SK-N-SH (cell line): Measurements from ENCODE around the gene CNPPD1. TPM values are rescaled to one million over a fixed set of nuclear protein-coding genes. Genes with fewer than 3 reads are reported as not detected.

Source experiments
- CTCF ChIA-PET: fragments of 300-600, 350-600 bp; formaldehyde crosslinking; extraction: SDS; loops from one replicate; lab custom pipeline; 2021; lab: Yijun Ruan, JAX
- POLR2A ChIA-PET: fragments of 350-600 bp; sonication (Branson Sonifier 250); formaldehyde crosslinking; extraction: SDS; loops from one replicate; lab custom pipeline; 2020; ENCODE audit warnings: antibody characterized with exemption, inconsistent platforms; lab: Yijun Ruan, JAX
- DNase-seq: peaks from one replicate; pipeline ENCODE4 v3.0.0; 2012
- H2AFZ ChIP-seq: fragments of 200-600 bp; sonication (generic); 2 replicates; pipeline ENCODE4 v1.8.1; 2016; ENCODE audit warnings: antibody characterized with exemption, mild to moderate bottlenecking, low read depth
- H3F3A ChIP-seq: fragments of 200-600 bp; sonication (generic); replicated peaks from 2 replicates; pipeline ENCODE3; 2016; ENCODE audit warnings: antibody characterized with exemption, mild to moderate bottlenecking; ENCODE audit not compliant: insufficient read depth
- H3K27ac ChIP-seq, 2 experiments: fragments of 200-500 bp in 1 of 2; fragments of 200-600 bp in 1 of 2; sonication (Bioruptor generic) in 1 of 2; sonication (generic), shearing (Covaris generic) in 1 of 2; 2 replicates each; pipeline versions ENCODE4 v1.5.1 to v1.6.1; 2014 to 2016; ENCODE audit warnings: low read depth in 2 of 2, inconsistent platforms in 1 of 2, low read length in 1 of 2, mild to moderate bottlenecking in 1 of 2, mixed read lengths in 1 of 2
- H3K27me3 ChIP-seq: fragments of 200-600 bp; sonication (generic), shearing (Covaris generic); 2 replicates; pipeline ENCODE4 v1.6.1; 2016; ENCODE audit warnings: mixed run types; ENCODE audit not compliant: insufficient read depth
- H3K36me3 ChIP-seq, 2 experiments: fragments of 200-500 bp in 1 of 2; fragments of 200-600 bp in 1 of 2; sonication (Bioruptor generic) in 1 of 2; sonication (generic) in 1 of 2; replicated peaks in 1 of 2; 2 replicates each; pipeline versions ENCODE3 to v1.5.1; 2014 to 2016; ENCODE audit warnings: low read length in 1 of 2, mild to moderate bottlenecking in 1 of 2; ENCODE audit not compliant: insufficient read depth in 2 of 2, control insufficient read depth in 1 of 2
- H3K4me1 ChIP-seq, 2 experiments: fragments of 200-500 bp in 1 of 2; fragments of 200-600 bp in 1 of 2; sonication (Bioruptor generic) in 1 of 2; sonication (generic), shearing (Covaris generic) in 1 of 2; 2 replicates each; pipeline versions ENCODE4 v1.5.1 to v1.6.1; 2014 to 2016; ENCODE audit warnings: low read depth in 1 of 2, low read length in 1 of 2, mixed run types in 1 of 2; ENCODE audit not compliant: insufficient read depth in 2 of 2, control insufficient read depth in 1 of 2
- H3K4me2 ChIP-seq: fragments of 200-600 bp; sonication (generic), shearing (Covaris generic); 2 replicates; pipeline ENCODE4 v1.6.1; 2017; ENCODE audit warnings: mixed run types
- H3K4me3 ChIP-seq, 2 experiments: fragments of 200-500 bp in 1 of 2; fragments of 200-600 bp in 1 of 2; sonication (Bioruptor generic) in 1 of 2; sonication (generic), shearing (Covaris generic) in 1 of 2; 2 replicates each; pipeline versions ENCODE4 v1.5.1 to v1.8.1; 2014 to 2016; ENCODE audit warnings: low read depth in 2 of 2, inconsistent platforms in 1 of 2, low read length in 1 of 2, mild to moderate bottlenecking in 1 of 2, mixed read lengths in 1 of 2, moderate library complexity in 1 of 2
- H3K79me2 ChIP-seq: fragments of 200-600 bp; sonication (generic); 2 replicates; pipeline ENCODE4 v1.8.1; 2017; ENCODE audit warnings: mild to moderate bottlenecking; ENCODE audit not compliant: insufficient read depth
- H3K9ac ChIP-seq: fragments of 200-600 bp; sonication (generic); 2 replicates; pipeline ENCODE4 v1.6.1; 2017; ENCODE audit warnings: mixed run types
- H3K9me2 ChIP-seq: fragments of 200-600 bp; sonication (generic); 2 replicates; pipeline ENCODE4 v1.6.1; 2017; ENCODE audit warnings: mixed run types
- H3K9me3 ChIP-seq: fragments of 200-600 bp; sonication (generic); 2 replicates; pipeline ENCODE4 v1.6.1; 2017; ENCODE audit warnings: mixed run types, mild to moderate bottlenecking, moderate library complexity
- H4K20me1 ChIP-seq: fragments of 200-600 bp; sonication (generic); 2 replicates; pipeline ENCODE4 v1.6.1; 2017; ENCODE audit warnings: mild to moderate bottlenecking, mixed run types; ENCODE audit not compliant: insufficient read depth
- CTCF ChIP-seq: fragments of 200-600 bp; sonication (generic); IDR thresholded peaks from 2 replicates; pipeline ENCODE4 v1.6.1; 2017; ENCODE audit warnings: antibody characterized with exemption, mild to moderate bottlenecking, moderate library complexity
- FOXJ3 ChIP-seq: sonication (generic); formaldehyde crosslinking; IDR thresholded peaks from 2 replicates; pipeline ENCODE4 v1.5.1; 2020; ENCODE audit warnings: mild to moderate bottlenecking, missing genetic modification reagents
- GABPA ChIP-seq: IDR thresholded peaks from 2 replicates; pipeline ENCODE4 v1.4.0; 2012; ENCODE audit warnings: low read depth, mild to moderate bottlenecking
- MEF2A ChIP-seq: IDR thresholded peaks from 2 replicates; pipeline ENCODE4 v1.4.0; 2012; ENCODE audit warnings: low read depth, borderline replicate concordance
- MXI1 ChIP-seq: IDR thresholded peaks from 2 replicates; pipeline ENCODE4 v1.6.1; 2012; ENCODE audit warnings: mild to moderate bottlenecking, low read depth, low read length, improper control_type of control experiment
- NFIC ChIP-seq: IDR thresholded peaks from 2 replicates; pipeline ENCODE4 v1.4.0; 2012; ENCODE audit warnings: borderline replicate concordance
- NRF1 ChIP-seq: IDR thresholded peaks from 2 replicates; pipeline ENCODE4 v1.6.1; 2012; ENCODE audit warnings: low read depth, mild to moderate bottlenecking, low read length
- PBX3 ChIP-seq: IDR thresholded peaks from 2 replicates; pipeline ENCODE4; 2012
- REST ChIP-seq: IDR thresholded peaks from 2 replicates; pipeline ENCODE4 v1.6.1; 2012; ENCODE audit warnings: mild to moderate bottlenecking, low read depth, low read length, moderate library complexity
- RFX5 ChIP-seq: IDR thresholded peaks from 2 replicates; pipeline ENCODE4 v1.6.1; 2012; ENCODE audit warnings: mild to moderate bottlenecking, improper control_type of control experiment, low read length
- SMC3 ChIP-seq: IDR thresholded peaks from 2 replicates; pipeline ENCODE4 v1.6.1; 2012; ENCODE audit warnings: low read depth, low read length, improper control_type of control experiment
- TEAD4 ChIP-seq: IDR thresholded peaks from 2 replicates; pipeline ENCODE4 v1.4.0; 2012; ENCODE audit warnings: mild to moderate bottlenecking, borderline replicate concordance; ENCODE audit not compliant: insufficient read depth
- WGBS: methylation state at CpG from one replicate; pipeline ENCODE4 v1.1.6; 2017; ENCODE audit warnings: low lambda C conversion rate; 5-methylcytosine and 5-hydroxymethylcytosine counted together
- polyA plus RNA-seq, 3 experiments: library from polyadenylated mRNA; depleted of rRNA; stranded (reverse); fragments of >200 nt; gene quantifications; 2 replicates each; pipeline ENCODE4 v1.2.3, GENCODE V29; 2012
- TF ChIP-seq, protein P1 (sequence below): fragments of 150-350 bp; IDR thresholded peaks from 2 replicates; pipeline ENCODE4 v1.6.1; 2017; ENCODE audit warnings: antibody characterized with exemption, low read length, low read depth, borderline replicate concordance
- TF ChIP-seq, protein P2 (sequence below): IDR thresholded peaks from 2 replicates; pipeline ENCODE4 v1.4.0; 2012; ENCODE audit warnings: low read depth, borderline replicate concordance
- TF ChIP-seq, protein P3 (sequence below): IDR thresholded peaks from 2 replicates; pipeline ENCODE4 v1.4.0; 2012; ENCODE audit warnings: low read depth, borderline replicate concordance

CNPPD1 gene
- polyA plus RNA-seq, 1 of the 3 experiments (the other 2 are of a cell fraction), result 75.9 TPM

DNA sequence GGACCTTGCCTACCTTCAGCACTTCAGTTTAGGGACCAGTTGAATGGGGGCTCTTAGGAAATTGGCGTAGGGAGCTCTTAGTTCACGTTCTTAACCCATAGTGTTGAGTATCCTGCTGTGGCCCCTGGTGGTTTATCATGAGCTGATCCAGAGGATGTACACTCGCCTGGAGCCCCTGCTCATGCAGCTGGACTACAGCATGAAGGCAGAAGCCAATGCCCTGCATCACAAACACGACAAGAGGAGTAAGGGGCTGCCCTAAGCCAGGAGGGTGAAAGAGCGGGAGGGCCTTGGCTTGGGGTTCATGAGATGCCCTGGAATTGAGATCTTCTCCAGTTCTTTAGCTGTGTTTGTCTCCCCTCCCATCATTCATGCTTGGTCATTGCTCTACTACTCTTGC, 4.2 kb upstream of the CNPPD1 start:
- Histone ChIP-seq H3K9me3 (no peaks in the 10 kb centered on the region), H3K9ac (no peak overlapping the region), H3K4me1 (peaks cover 0 to 12% of the 10 kb centered on the region in 2 experiments; a peak in 2 of 4 replicates), H3F3A (peaks cover 17% of the 10 kb centered on the region), H3K9me2 (no peaks in the 10 kb centered on the region), H4K20me1 (peaks cover 10% of the 10 kb centered on the region), H2AFZ (no peak overlapping the region), H3K27ac (no peak overlapping the region), H3K4me3 (no peak overlapping the region), H3K27me3 (no peaks in the 10 kb centered on the region), H3K4me2 (no peak overlapping the region), H3K36me3 (peaks cover 46 to 52% of the 10 kb centered on the region in 2 experiments), H3K79me2 (peaks cover 32% of the 10 kb centered on the region)
- ChIA-PET POLR2A (no interaction called here), CTCF (interaction anchor here (0.6 to 3.8 kb wide), 8 partner anchors 10 to 186 kb away, joined by 3 to 12 read pairs (median 4); partner anchors contain the start of gene SLC23A3)
- no peak for DNase-seq
- 95% methylated on average over 5 of the region's 5 CpGs for WGBS
- no peak for TF ChIP-seq CTCF
- no peak for TF ChIP-seq MEF2A
- TF ChIP-seq, protein P1, sequence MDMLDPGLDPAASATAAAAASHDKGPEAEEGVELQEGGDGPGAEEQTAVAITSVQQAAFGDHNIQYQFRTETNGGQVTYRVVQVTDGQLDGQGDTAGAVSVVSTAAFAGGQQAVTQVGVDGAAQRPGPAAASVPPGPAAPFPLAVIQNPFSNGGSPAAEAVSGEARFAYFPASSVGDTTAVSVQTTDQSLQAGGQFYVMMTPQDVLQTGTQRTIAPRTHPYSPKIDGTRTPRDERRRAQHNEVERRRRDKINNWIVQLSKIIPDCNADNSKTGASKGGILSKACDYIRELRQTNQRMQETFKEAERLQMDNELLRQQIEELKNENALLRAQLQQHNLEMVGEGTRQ, result no peak
- TF ChIP-seq REST, result no peak
- TF ChIP-seq, protein P2, sequence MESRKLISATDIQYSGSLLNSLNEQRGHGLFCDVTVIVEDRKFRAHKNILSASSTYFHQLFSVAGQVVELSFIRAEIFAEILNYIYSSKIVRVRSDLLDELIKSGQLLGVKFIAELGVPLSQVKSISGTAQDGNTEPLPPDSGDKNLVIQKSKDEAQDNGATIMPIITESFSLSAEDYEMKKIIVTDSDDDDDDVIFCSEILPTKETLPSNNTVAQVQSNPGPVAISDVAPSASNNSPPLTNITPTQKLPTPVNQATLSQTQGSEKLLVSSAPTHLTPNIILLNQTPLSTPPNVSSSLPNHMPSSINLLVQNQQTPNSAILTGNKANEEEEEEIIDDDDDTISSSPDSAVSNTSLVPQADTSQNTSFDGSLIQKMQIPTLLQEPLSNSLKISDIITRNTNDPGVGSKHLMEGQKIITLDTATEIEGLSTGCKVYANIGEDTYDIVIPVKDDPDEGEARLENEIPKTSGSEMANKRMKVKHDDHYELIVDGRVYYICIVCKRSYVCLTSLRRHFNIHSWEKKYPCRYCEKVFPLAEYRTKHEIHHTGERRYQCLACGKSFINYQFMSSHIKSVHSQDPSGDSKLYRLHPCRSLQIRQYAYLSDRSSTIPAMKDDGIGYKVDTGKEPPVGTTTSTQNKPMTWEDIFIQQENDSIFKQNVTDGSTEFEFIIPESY, result no peak
- TF ChIP-seq NRF1, result no peak
- TF ChIP-seq TEAD4, result no peak
- TF ChIP-seq GABPA, result no peak
- no peak for TF ChIP-seq PBX3
- TF ChIP-seq MXI1, result no peak
- TF ChIP-seq, protein P3, sequence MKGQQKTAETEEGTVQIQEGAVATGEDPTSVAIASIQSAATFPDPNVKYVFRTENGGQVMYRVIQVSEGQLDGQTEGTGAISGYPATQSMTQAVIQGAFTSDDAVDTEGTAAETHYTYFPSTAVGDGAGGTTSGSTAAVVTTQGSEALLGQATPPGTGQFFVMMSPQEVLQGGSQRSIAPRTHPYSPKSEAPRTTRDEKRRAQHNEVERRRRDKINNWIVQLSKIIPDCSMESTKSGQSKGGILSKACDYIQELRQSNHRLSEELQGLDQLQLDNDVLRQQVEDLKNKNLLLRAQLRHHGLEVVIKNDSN, result no peak
- no peak for TF ChIP-seq FOXJ3 (CRISPR knock-in tag)
- TF ChIP-seq SMC3, result no peak
- TF ChIP-seq NFIC, result no peak
- TF ChIP-seq RFX5, result no peak
